Activated T-helper 1 cell treated with Interleukin-2 at 50 U/mL for 16 hours (primary cell): ENCODE results near the gene MYOZ1.

Source experiments
- DNase-seq: peaks from one replicate; pipeline ENCODE4 v3.0.0-alpha.2; 2020; ENCODE audit warnings: low read depth

The MYOZ1 gene

GRCh38 chr10:73597346-73597745 lies 43.9 kb downstream of the MYOZ1 start:
- no peak for DNase-seq

DNA sequence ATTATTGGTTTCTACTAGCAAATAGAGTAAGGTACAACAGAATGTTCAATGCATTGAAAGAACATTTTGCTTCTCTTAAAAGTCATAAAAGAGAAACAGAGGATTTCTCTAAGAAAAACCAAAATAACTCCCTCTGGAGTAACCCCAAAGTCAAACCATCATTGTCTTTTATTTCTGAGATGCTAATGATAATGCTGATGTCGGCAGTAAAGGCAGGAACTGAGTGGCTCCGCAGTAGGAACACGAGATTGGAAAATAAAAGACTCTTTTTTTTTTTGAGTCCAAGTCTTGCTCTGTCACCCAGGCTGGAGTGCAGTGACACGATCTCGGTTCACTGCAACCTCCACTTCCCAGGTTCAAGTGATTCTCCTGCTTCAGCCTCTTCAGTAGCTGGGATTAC lies 47.5 kb downstream of the MYOZ1 start:
- no peak for DNase-seq

GRCh38 chr10:73593110-73593509 lies 48.2 kb downstream of the MYOZ1 start:
- no peak for DNase-seq

DNA sequence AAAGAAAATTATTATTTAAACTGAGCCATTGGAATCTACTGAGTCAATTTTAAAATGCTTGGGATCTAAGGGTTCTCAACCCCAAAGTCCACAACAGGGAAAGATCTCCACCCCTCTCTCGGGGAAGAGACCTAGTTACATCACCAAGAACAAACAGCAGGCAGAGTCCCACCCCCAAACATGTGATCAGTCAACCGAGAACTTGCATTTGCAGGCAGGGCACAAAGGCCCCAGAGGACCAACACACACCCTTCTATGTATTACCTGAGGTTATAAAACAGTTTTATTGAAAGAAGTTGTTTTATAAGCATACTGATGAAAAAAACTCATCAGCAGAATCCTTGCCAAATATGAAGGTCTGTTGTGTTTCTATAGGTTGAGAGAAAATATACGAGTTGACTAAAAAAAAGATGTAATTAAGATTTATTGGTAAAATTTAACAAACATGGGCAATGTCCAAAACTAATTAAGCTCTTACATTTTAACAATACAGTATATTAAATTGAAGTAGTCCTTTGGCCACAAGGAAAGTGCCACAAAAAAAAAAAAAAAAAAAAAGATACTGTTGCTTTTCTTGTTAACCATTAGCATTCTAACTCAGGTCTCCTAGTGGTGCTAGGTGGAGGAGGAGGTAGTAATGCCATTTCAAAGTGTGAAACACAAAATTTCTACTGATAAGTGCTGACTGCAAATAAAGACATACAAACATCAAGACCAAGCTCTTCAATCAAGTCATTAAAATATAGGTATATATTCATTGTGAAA lies 49.2 kb downstream of the MYOZ1 start:
- DNase-seq, result no peak

DNA sequence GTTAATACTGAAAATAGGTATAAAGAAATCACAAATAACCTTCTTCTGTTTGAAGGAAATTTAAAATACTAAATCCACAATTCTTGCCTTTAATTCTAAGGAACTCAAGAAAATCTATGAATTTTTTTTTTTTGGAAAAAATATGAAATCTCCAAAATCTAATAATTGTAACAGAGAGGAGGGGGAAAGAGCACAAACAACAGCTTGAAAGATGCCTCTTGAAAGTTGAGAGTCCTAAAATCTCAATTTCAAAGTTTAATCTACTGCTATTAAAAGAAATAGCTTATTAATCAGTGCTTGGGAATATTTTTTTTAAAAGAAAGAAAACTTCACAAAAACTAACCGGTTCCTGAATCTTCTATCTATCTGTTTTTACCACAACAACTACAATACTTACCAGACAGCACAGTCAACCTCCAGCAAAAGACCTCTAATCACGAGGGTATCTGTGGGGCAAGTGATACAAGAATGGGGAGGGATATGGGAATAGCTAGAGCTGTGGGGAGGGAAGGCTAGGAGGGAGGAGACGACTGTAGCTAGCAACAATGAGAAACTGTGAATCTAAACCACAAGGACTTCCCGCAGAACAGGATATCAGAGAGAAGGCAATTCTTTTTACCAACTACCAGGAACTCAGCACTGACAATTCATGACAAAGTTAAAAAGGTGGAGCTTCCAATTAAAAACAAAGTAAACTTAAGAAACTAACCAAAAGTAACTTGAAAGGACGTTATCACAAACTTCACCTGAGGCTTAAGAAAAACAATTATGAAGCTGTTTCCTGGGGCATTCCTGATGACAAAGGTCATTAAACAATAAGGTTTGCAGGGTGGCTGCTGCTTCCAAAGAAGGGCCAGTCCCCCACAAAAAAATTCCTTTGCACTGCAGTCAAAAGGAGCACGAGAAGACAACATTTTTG lies 50.1 kb downstream of the MYOZ1 start, which contains the start of gene USP54:
TSS of gene USP54 (minus strand) at position 462 of the 919 bp plus-strand sequence. CDS start 15,684 bp downstream, outside the sequence.
- no peak for DNase-seq

- DNase-seq, result no peak
These were observed 51.6 kb downstream of the MYOZ1 start for GRCh38 chr10:73589563-73590126.

DNA sequence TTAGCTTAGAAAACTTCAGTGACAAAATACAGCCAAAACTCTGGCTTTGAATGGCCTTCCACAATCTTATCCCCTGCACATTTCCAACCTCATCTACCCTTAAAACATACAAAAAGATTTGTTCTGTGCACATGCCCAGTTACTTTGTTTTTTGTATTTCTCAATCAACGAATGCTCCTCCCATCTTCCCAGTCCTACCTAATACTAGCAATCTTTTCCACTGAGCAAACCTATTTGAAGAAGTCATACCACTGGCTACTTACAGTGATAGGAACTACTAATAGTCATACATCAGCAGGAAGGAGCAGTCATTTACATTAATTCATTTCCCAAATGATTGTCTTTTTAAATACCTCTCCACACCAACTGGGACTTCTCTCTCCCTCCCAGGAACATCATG lies 52.6 kb downstream of the MYOZ1 start:
- DNase-seq, result no peak

- DNase-seq, result no peak
These were observed 54.7 kb downstream of the MYOZ1 start for GRCh38 chr10:73586583-73586984.

DNA sequence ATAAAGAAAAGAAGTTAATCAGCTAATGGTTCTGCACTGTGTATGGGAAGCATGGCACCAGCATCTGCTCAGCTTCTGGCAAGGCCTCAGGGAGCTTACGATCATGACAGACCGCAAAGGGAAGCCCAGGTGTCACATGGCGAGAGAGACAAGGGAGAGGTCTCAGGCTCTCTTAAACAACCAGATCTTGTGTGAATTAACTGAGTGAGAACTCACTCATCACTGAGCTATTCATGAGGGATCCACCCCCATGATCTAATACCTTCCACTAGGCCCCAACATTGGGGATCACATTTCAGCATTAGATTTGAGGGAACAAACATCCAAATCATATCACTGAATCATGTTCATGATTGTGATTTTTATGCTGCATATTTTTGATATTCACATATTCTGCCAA lies 55.9 kb downstream of the MYOZ1 start:
- no peak for DNase-seq

DNA sequence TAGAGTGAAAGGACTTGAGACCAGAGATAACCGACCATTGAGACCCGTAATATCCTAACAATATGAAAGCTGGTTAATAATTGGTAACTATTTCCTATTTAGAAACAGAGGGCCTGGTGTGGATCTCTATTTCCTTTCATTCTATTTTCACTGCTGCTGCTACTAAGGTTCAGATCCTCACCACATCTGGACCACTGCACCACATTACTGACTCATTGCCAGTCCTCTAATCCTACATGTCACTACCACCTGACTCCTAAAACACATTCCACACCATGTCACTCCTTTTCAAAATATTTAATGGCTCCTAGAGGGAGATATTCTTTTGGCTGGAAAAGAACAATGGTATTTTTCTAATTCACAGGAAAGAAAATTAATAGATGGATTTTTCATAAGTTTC lies 56.5 kb downstream of the MYOZ1 start:
- DNase-seq, result no peak

DNA sequence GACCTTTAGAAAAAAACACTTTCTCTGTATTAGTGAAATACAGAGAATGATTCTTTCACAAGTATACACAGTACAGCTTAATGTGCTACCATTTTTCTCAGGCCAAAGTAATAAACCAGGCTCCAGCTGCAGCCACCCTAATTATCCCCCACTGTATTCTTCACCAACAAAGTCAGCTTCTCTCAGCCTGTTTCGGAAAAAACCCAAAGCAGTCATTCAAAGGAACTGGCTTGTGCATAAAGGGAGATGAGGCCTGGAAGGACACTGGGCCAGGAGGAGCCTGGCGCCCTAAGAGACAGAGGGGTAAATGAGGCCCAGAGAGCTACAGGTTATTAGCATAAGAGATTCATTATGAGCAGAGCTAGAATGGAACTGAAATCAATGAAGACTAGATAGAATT lies 59.4 kb downstream of the MYOZ1 start:
- DNase-seq, result no peak
